ENCODE data around the gene AMFR.
"Not testable (repeated sequence)": the region's sequence is repeated elsewhere in the genome, so short reads cannot be mapped to it uniquely, and the experiment has no call there.

AMFR gene

GRCh38 chr16:56388209-56388608 lies 37.1 kb downstream of the AMFR start:
- no peak for DNase-seq (ENCODE audit: low read depth, low spot score)

GRCh38 chr16:56387396-56387795 lies 37.9 kb downstream of the AMFR start:
- no peak for DNase-seq (ENCODE audit: low read depth, low spot score)

- no peak for DNase-seq (ENCODE audit: low read depth, low spot score)
These were observed 41.1 kb downstream of the AMFR start for GRCh38 chr16:56384074-56384721.

GRCh38 chr16:56382901-56383355 lies 42.4 kb downstream of the AMFR start:
- DNase-seq (ENCODE audit: low read depth, low spot score), result no peak

GRCh38 chr16:56382459-56382858 lies 42.9 kb downstream of the AMFR start:
- no peak for DNase-seq (ENCODE audit: low read depth, low spot score)

- not testable (repeated sequence) for DNase-seq (ENCODE audit: low read depth, low spot score)
These were observed 44.4 kb downstream of the AMFR start for GRCh38 chr16:56380778-56381485.

- not testable (repeated sequence) for DNase-seq (ENCODE audit: low read depth, low spot score)
These were observed 46.3 kb downstream of the AMFR start for GRCh38 chr16:56379044-56379443.

- DNase-seq (ENCODE audit: low read depth, low spot score), result not testable (repeated sequence)
These were observed 49.6 kb downstream of the AMFR start for GRCh38 chr16:56375792-56376191.

- no peak for DNase-seq (ENCODE audit: low read depth, low spot score)
These were observed 52.3 kb downstream of the AMFR start for GRCh38 chr16:56373003-56373402.

- DNase-seq (ENCODE audit: low read depth, low spot score), result no peak
These were observed 53.2 kb downstream of the AMFR start for GRCh38 chr16:56372013-56372634.

- no peak for DNase-seq (ENCODE audit: low read depth, low spot score)
These were observed 53.7 kb downstream of the AMFR start for GRCh38 chr16:56371660-56371937.

GRCh38 chr16:56370875-56371659 lies 54.3 kb downstream of the AMFR start:
- no peak for DNase-seq (ENCODE audit: low read depth, low spot score)

GRCh38 chr16:56370185-56370874 lies 55.0 kb downstream of the AMFR start:
- no peak for DNase-seq (ENCODE audit: low read depth, low spot score)

- no peak for DNase-seq (ENCODE audit: low read depth, low spot score)
These were observed 56.1 kb downstream of the AMFR start for GRCh38 chr16:56369202-56369601.

- DNase-seq (ENCODE audit: low read depth, low spot score), result no peak
These were observed 56.8 kb downstream of the AMFR start for GRCh38 chr16:56368545-56368944.

GRCh38 chr16:56367764-56368163 lies 57.6 kb downstream of the AMFR start:
- DNase-seq (ENCODE audit: low read depth, low spot score), result no peak

- DNase-seq (ENCODE audit: low read depth, low spot score), result no peak
These were observed 58.4 kb downstream of the AMFR start for GRCh38 chr16:56366945-56367344.

- DNase-seq (ENCODE audit: low read depth, low spot score), result no peak
These were observed 59.8 kb downstream of the AMFR start for GRCh38 chr16:56365552-56365951.

GRCh38 chr16:56364865-56365264 lies 60.5 kb downstream of the AMFR start:
- no peak for DNase-seq (ENCODE audit: low read depth, low spot score)

GRCh38 chr16:56363781-56364565 lies 61.4 kb downstream of the AMFR start:
- no peak for DNase-seq (ENCODE audit: low read depth, low spot score)

GRCh38 chr16:56363181-56363716 lies 62.1 kb downstream of the AMFR start:
- DNase-seq (ENCODE audit: low read depth, low spot score), result no peak

Data from smooth muscle cell of the brain vasculature (primary cell).